ENCODE results near the gene CTNNA1.
"Not testable (repeated sequence)": the region's sequence is repeated elsewhere in the genome, so short reads cannot be mapped to it uniquely, and the experiment has no call there.

Gene CTNNA1

GRCh38 chr5:138815529-138815928 is 62.3 kb downstream of the CTNNA1 start:
- DNase-seq (ENCODE audit: low read depth): no peak

GRCh38 chr5:138817241-138817640 is 64.0 kb downstream of the CTNNA1 start:
- no peak for DNase-seq (ENCODE audit: low read depth)

- no peak for DNase-seq (ENCODE audit: low read depth)
Measured at GRCh38 chr5:138819081-138819480, 65.9 kb downstream of the CTNNA1 start.

GRCh38 chr5:138820695-138821094 is 67.5 kb downstream of the CTNNA1 start:
- no peak for DNase-seq (ENCODE audit: low read depth)

- DNase-seq (ENCODE audit: low read depth): no peak
Measured at GRCh38 chr5:138824516-138824915, 71.3 kb downstream of the CTNNA1 start.

- DNase-seq (ENCODE audit: low read depth): no peak
Measured at GRCh38 chr5:138824924-138825863, 72.0 kb downstream of the CTNNA1 start.

GRCh38 chr5:138828556-138828955 is 75.3 kb downstream of the CTNNA1 start:
- DNase-seq (ENCODE audit: low read depth): no peak

- DNase-seq (ENCODE audit: low read depth): no peak
Measured at GRCh38 chr5:138829341-138829740, 76.1 kb downstream of the CTNNA1 start.

GRCh38 chr5:138831703-138832102 is 78.5 kb downstream of the CTNNA1 start:
- DNase-seq (ENCODE audit: low read depth): no peak

- no peak for DNase-seq (ENCODE audit: low read depth)
Measured at GRCh38 chr5:138832218-138832617, 79.0 kb downstream of the CTNNA1 start.

- no peak for DNase-seq (ENCODE audit: low read depth)
Measured at GRCh38 chr5:138833080-138833479, 79.9 kb downstream of the CTNNA1 start.

- DNase-seq (ENCODE audit: low read depth): no peak
Measured at GRCh38 chr5:138833726-138834480, 80.7 kb downstream of the CTNNA1 start.

GRCh38 chr5:138834853-138835252 is 81.6 kb downstream of the CTNNA1 start:
- not testable (repeated sequence) for DNase-seq (ENCODE audit: low read depth)

- DNase-seq (ENCODE audit: low read depth): no peak
Measured at GRCh38 chr5:138837160-138837559, 83.9 kb downstream of the CTNNA1 start.

- no peak for DNase-seq (ENCODE audit: low read depth)
Measured at GRCh38 chr5:138840103-138840502, 86.9 kb downstream of the CTNNA1 start.

- no peak for DNase-seq (ENCODE audit: low read depth)
Measured at GRCh38 chr5:138841531-138841930, 88.3 kb downstream of the CTNNA1 start.

- DNase-seq (ENCODE audit: low read depth): no peak
Measured at GRCh38 chr5:138843316-138844124, 90.3 kb downstream of the CTNNA1 start.

- no peak for DNase-seq (ENCODE audit: low read depth)
Measured at GRCh38 chr5:138844125-138844461, 90.9 kb downstream of the CTNNA1 start.

- no peak for DNase-seq (ENCODE audit: low read depth)
Measured at GRCh38 chr5:138844812-138845513, 91.7 kb downstream of the CTNNA1 start.

GRCh38 chr5:138849439-138849838 is 96.2 kb downstream of the CTNNA1 start:
- no peak for DNase-seq (ENCODE audit: low read depth)

GRCh38 chr5:138849882-138850281 is 96.7 kb downstream of the CTNNA1 start:
- DNase-seq (ENCODE audit: low read depth): no peak

All from stimulated activated CD8-positive, alpha-beta memory T cell treated with anti-CD3 and anti-CD28 coated beads, Interleukin-7, amount 100 ng/mL, for 24 hours (primary cell).